UCSD-AML1 (cell line): ENCODE measurements around the gene KCNK7.

Experiments
- DNase-seq: peaks from one replicate; lab custom pipeline; 2025; ENCODE audit not compliant: unreplicated experiment; lab: John Stamatoyannopoulos, UW

Gene KCNK7

GRCh38 chr11:65627202-65627601 lies 31.6 kb upstream of the KCNK7 start:
- DNase-seq, result no peak

- peak; percentile 78 for DNase-seq
Observed at GRCh38 chr11:65625628-65626342, 30.2 kb upstream of the KCNK7 start.

- no peak for DNase-seq
Observed at GRCh38 chr11:65624931-65625627, 29.5 kb upstream of the KCNK7 start.

- no peak for DNase-seq
Observed at GRCh38 chr11:65623852-65624616, 28.4 kb upstream of the KCNK7 start.

DNA sequence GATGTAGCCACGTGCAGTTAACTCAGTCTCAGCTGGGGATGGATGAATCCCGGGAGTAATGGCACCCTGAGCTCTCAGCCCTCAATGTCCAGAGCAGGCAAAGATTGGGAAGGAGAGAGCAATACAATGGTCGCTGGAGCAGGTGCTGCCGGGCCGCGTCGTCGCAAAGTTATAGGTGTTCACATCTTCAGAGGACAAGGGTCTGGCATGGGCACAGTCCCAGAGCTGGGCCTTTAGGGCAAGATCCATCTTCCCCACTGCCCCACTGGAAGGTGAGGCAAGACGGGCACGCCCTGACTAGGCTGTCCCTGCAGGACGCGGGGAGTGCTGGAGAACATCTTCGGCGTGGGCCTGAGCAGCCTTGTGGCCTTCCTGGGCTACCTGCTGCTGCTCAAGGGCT lies 27.6 kb upstream of the KCNK7 start:
- no peak for DNase-seq

DNA sequence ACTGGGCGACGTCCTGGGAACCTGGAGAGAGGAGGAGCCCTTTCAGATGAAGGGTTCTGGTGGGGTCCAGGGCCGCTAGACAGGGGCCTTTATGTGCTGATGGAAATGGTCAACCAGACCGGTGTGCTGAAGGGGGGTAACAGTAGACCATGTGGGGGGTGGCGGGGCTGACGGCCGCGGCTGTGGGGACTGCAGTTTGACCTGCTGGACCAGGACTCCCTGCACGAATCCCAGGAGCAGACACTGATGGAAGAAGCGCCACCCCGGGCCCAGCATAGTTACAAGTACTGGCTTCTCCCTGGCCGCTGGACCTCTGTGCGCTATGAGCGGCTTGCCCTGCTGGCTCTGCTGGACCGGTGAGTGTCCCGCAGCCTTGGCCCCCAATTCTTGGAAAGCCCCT lies 26.4 kb upstream of the KCNK7 start:
- no peak for DNase-seq

- DNase-seq, result no peak
Observed at GRCh38 chr11:65621460-65621859, 25.9 kb upstream of the KCNK7 start.

DNA sequence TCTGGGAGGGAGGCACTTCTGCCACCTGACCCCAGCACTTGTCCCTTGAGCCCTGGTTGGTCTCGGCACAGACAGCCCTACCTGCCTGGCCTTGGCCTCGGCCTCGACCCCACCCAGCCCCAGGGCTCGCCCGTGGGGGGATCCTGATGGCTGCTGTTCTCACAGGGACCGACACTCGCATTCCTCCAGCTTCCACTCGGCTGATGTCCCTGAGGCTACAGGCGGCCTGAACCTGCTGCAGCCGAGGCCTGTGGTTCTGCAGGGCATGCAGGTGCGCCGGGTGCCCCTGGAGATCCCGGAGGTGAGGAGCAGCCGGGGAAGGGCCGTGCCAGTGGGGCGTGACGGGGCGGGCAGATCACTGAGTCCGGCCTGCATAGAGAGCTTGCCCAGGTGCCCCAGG lies 25.1 kb upstream of the KCNK7 start:
- no peak for DNase-seq

DNA sequence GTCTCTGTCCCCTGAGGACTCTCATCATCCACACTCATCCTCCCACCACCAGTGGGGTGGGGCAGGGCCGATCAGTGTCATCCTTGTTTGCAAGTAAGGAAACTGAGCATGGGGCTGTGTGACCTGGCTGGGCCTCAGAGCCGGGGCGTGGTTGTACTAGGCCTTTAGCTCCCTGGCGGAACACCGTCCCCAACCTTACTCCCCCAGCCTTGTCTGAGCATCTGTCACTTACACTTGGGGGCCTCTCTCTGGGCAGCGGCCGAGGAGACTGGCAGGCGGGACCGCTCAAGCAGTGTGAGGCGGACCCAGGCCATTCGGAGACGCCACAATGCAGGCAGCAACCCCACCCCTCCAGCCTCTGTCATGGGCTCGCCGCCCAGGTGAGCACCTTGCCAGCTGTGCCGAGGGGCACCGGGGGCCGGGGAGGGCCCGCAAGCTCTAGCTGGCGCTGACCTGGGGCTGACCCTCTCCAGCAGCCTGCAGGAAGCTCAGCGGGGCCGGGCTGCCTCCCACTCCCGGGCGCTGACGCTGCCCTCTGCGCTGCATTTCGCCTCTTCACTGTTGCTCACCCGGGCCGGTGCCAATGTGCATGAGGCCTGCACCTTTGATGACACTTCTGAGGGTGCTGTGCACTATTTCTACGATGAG lies 23.8 kb upstream of the KCNK7 start:
- DNase-seq, result no peak

DNA sequence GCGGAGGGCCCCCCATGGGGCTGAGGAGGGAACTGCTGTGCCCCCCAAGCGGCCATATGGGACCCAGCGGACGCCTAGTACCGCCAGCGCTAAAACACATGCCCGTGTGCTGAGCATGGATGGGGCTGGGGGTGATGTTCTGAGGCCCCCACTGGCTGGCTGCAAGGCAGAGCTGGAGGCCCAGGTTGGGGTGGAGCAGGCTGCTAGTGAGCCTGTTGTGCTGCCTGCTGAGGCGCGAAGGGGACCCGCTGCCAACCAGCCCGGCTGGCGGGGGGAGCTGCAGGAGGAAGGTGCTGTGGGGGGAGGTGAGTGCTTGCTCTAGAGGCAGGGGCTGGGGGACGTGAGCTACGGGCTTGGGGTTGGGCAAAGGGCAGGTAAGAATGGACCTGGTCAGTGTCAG lies 23.2 kb upstream of the KCNK7 start:
- DNase-seq, result no peak

DNA sequence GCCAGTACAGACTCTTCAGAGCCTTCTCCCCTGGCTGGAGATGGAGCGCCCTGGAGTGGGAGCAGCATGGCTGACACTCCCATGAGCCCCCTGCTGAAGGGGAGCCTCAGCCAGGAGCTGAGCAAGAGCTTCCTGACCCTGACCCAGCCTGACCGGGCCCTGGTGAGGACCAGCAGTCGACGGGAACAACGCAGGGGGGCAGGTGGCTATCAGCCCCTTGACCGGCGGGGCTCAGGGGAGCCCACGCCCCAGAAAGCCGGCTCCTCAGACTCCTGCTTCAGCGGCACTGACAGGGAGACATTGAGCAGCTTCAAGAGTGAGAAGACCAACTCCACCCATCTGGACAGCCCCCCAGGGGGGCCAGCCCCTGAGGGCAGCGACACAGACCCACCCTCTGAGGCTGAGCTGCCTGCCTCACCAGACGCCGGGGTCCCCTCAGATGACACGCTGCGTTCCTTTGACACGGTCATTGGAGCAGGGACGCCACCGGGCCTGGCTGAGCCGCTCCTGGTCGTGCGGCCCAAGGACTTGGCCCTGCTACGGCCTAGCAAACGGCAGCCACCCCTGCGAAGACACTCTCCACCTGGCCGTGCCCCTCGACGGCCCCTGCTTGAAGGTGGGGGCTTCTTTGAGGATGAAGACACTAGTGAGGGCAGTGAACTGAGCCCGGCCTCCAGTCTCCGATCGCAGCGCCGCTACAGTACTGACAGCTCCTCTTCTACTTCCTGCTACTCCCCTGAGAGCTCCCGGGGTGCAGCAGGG lies 22.6 kb upstream of the KCNK7 start:
- no peak for DNase-seq

GRCh38 chr11:65617136-65617850 lies 21.7 kb upstream of the KCNK7 start:
- DNase-seq, result no peak

DNA sequence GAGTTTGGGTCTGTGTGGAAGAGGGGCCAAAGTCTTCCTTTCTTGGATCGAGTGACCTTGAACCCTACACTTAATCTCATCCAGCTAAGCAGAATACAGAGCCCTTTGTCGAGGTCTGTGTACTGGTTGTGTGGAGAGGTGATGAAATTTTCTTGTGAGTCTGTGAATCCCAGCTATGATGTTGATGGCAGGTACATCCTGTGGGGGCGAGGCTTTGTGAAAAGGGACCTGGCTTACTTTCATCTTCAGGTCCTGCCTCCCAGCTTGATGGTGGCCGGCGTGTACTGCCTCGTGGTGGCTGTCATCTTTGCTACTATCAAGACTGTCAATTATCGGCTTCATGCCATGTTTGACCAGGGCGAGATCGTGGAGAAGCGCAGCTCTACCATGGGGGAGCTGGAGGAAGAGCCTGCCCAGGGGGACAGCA lies 21.0 kb upstream of the KCNK7 start:
- no peak for DNase-seq

- DNase-seq, result peak; percentile 69
Observed at GRCh38 chr11:65615950-65616574, 20.5 kb upstream of the KCNK7 start.

DNA sequence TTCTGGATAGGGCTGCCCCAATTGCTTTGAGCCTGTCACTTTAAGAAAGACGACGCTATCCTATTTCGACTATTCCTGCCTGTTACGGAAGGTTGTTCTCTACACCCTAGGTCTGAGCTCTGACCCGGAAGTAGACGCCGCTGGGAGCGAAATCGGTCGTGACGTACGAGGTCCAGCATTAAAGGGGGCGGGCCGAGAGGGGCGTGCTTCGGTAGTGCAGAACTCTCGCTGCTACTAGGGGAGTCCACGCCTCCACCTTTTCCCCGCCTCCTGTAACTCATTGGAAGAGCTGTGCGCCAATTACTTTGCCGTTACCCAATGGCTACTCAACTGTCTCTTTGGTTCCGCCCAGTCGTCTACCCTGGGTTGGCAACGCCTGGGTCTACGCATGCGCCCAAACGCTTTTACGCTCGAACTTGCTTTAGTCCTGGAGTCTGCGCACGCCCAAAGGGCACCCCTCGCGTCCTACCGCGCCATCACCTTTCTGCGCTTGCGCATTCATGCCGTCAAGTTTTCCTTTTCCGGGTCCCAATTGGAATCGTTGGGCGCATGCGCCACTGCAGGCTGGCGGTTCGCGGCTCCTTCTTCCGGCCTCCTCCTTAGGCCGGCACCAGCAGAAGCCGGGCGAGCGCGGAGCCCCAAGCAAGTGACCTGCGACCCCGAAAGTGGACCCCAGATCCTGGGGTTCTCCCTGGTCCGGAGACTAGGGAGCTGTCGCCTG lies 19.8 kb upstream of the KCNK7 start, which contains the start of gene PCNX3:
PCNX3 (plus strand) TSS at position 548 of the 721 bp plus-strand sequence. CDS start 536 bp downstream, outside the sequence.
- DNase-seq, result peak; percentile 100

DNA sequence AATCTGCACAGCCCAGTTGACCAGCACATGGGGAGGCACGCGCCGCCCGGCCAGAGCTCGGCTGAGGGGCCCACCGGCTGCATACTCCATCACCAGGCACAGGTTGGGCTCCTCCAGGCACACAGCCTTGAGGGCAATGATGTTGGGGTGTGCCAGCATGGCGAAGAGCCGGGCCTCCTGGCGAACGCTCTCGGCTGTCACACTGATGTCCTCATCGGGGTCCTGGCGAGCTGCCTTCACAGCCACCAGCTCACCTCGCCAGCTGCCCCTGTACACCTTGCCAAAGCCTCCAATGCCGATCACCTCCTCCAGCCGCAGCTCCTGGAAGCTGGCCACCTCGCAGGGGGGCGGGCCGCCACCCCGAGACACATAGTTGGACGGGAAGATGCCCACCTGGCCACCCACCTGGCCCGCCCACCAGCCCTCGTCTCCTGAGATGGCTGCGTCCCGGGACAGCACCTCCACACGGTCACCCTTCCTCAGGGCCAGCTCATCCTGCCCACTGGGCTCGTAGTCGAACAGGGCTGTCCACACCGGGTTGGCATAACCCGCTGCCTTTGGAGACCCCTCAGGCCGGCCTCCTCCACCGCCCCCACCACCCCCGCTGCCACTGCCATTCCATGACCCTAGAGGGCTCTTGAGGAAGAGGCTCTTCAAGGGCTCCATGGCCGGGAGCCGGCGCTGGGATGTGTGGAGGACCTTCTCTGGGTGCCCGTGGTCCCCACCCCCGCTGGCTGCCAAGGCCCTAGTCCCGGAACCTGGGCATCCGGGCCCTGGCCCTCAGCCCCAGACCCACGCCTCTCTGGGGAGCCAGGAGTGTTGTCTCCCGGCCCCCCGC lies 17.7 kb upstream of the KCNK7 start:
- DNase-seq, result no peak

- DNase-seq, result no peak
Observed at GRCh38 chr11:65612691-65613090, 17.1 kb upstream of the KCNK7 start.
